ENCODE measurements around the gene YTHDC2. TPM values are rescaled to one million over a fixed set of nuclear protein-coding genes. Genes with fewer than 3 reads are reported as not detected.

The YTHDC2 gene
- total and polyA plus RNA-seq, 10 of the 15 experiments (the other 5 are each of a cell fraction or from before 2014, with no cell fraction given), result 3.8 to 25.8 (median 16.4) TPM

- TF ChIP-seq CEBPZ (IDR thresholded peaks at IDR 0.05; ENCODE audit: low read depth, low read length) (no peak), IRF4 (IDR thresholded peaks at IDR 0.05; ENCODE audit: low read depth, low read length) (no peak), RAD21 (IDR thresholded peaks at IDR 0.05; ENCODE audit: insufficient read depth, low read depth, low read length) (no peak), RELA (IDR thresholded peaks at IDR 0.05; ENCODE audit: borderline replicate concordance, partially characterized antibody) (no peak), KLF5 (IDR thresholded peaks at IDR 0.05; ENCODE audit: partially characterized antibody) (no peak), CHD1 (IDR thresholded peaks at IDR 0.05; ENCODE audit: low read depth, low read length) (no peak), SMARCA5 (IDR thresholded peaks at IDR 0.05) (no peak), EP300 (IDR thresholded peaks at IDR 0.05; ENCODE audit: borderline replicate concordance in 1 of 2, control insufficient read depth in 1 of 2, low read depth in 2 of 2, low read length in 2 of 2) (no peak), ASH2L (IDR thresholded peaks at IDR 0.05; ENCODE audit: borderline replicate concordance, low read depth) (no peak), CUX1 (IDR thresholded peaks at IDR 0.05; ENCODE audit: insufficient replicate concordance, low read depth, low read length) (no peak), NFYB (IDR thresholded peaks at IDR 0.05; ENCODE audit: insufficient read depth, low read depth, low read length) (no peak), USF1 (IDR thresholded peaks at IDR 0.05; ENCODE audit: borderline replicate concordance, extremely low read length, insufficient read depth, low read depth, low read length) (no peak)
These were observed 26.1 kb upstream of the YTHDC2 start (continued) for GRCh38 chr5:113487416-113487780.
